Loucy (cell line): Measurements from ENCODE around the gene PKD2.
A peak's percentile ranks its signal among the peaks of the same experiment; 100 is the strongest.
"Not testable (repeated sequence)": the region's sequence is repeated elsewhere in the genome, so short reads cannot be mapped to it uniquely, and the experiment has no call there.

Experiments
- H2AFZ ChIP-seq: fragments of 200-600 bp; sonication (generic); 2 replicates; pipeline ENCODE4 v1.6.0; 2016; ENCODE audit warnings: antibody characterized with exemption, mild to moderate bottlenecking, low read length, moderate library complexity
- H3F3A ChIP-seq: fragments of 200-600 bp; 2 replicates; pipeline ENCODE4 v1.6.0; 2016; ENCODE audit warnings: antibody characterized with exemption, low read depth, mild to moderate bottlenecking
- H3K27me3 ChIP-seq: fragments of 200-600 bp; sonication (generic); 2 replicates; pipeline ENCODE4 v1.6.1; 2014; ENCODE audit warnings: low read length, mild to moderate bottlenecking; ENCODE audit not compliant: insufficient read depth, poor library complexity, severe bottlenecking
- H3K36me3 ChIP-seq: fragments of 200-600 bp; sonication (generic); 2 replicates; pipeline ENCODE4 v1.6.1; 2016; ENCODE audit warnings: low read length; ENCODE audit not compliant: insufficient read depth
- H3K4me1 ChIP-seq: fragments of 200-600 bp; sonication (generic); 2 replicates; pipeline ENCODE4 v1.5.1; 2014; ENCODE audit warnings: low read length, mild to moderate bottlenecking; ENCODE audit not compliant: insufficient read depth, poor library complexity, severe bottlenecking
- H3K4me2 ChIP-seq: fragments of 200-600 bp; sonication (generic); 2 replicates; pipeline ENCODE4 v1.6.0; 2014; ENCODE audit warnings: antibody characterized with exemption, low read length, low read depth, mild to moderate bottlenecking; ENCODE audit not compliant: poor library complexity, severe bottlenecking
- H3K4me3 ChIP-seq: fragments of 200-600 bp; sonication (generic); 2 replicates; pipeline ENCODE4 v1.5.1; 2014; ENCODE audit warnings: low read length, mild to moderate bottlenecking, mixed read lengths; ENCODE audit not compliant: poor library complexity, severe bottlenecking
- H3K79me2 ChIP-seq: fragments of 200-600 bp; sonication (generic); 2 replicates; pipeline ENCODE4 v1.6.1; 2014; ENCODE audit warnings: low read length; ENCODE audit not compliant: insufficient read depth
- H3K9ac ChIP-seq: fragments of 200-600 bp; sonication (generic); 2 replicates; pipeline ENCODE4 v1.6.0; 2014; ENCODE audit warnings: mild to moderate bottlenecking, low read depth, low read length, moderate library complexity; ENCODE audit not compliant: poor library complexity, severe bottlenecking
- H3K9me2 ChIP-seq: fragments of 200-600 bp; sonication (generic); replicated peaks from 2 replicates; pipeline ENCODE4 v1.6.1; 2016; ENCODE audit warnings: low read depth, low read length, mixed read lengths
- H3K9me3 ChIP-seq: fragments of 200-600 bp; sonication (generic); 2 replicates; pipeline ENCODE4 v1.6.1; 2014; ENCODE audit warnings: mild to moderate bottlenecking, antibody characterized with exemption, low read length, low read depth; ENCODE audit not compliant: insufficient read depth
- H4K20me1 ChIP-seq: fragments of 200-600 bp; sonication (generic); 2 replicates; pipeline ENCODE4 v1.6.0; 2014; ENCODE audit warnings: antibody characterized with exemption, low read length, mild to moderate bottlenecking; ENCODE audit not compliant: insufficient read depth, poor library complexity, severe bottlenecking
- EZH2phosphoT487 ChIP-seq: fragments of 200-600 bp; IDR thresholded peaks from 2 replicates; pipeline ENCODE4 v1.6.1; 2018; ENCODE audit warnings: antibody characterized with exemption, mild to moderate bottlenecking, moderate library complexity, borderline replicate concordance
- TF ChIP-seq, protein P1 (sequence below): fragments of 200-600 bp; sonication (generic); conservative IDR thresholded peaks from 2 replicates; pipeline ENCODE4 v1.5.1; 2014; ENCODE audit warnings: mild to moderate bottlenecking, antibody characterized with exemption, low read length

PKD2 gene

DNA sequence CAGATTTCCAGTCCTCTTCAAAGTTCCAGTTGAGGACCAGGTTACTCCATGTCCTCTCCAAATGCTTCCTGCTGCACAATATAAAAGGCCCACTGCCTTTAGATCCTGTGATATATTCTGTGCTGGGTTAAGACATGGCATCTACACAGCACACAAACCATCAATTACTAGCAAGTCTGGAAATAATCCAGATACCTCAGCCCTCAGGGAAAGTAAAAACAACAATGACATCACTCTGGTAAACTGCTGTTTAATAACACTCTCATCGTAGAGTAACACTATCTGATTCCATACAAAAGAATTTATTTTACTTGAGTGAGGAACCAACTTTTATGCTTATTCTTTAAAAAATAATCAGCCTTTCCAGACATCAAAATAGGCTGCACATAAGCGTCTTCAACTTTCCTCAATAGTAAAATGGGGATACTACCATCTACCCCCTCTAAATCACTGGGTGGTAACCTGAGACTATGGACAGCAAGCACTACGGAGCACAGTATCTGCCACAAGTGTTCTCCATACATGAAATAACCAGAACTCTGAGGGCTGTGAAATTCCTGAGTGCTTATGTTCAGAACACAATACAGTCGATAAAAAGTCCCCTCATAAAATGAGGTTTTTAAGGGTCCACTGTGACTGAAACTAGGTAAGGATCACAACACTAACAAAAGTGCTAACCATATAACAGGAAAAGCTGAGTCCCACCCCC, 97.6 kb downstream of the PKD2 start:
- TF ChIP-seq, protein P1, sequence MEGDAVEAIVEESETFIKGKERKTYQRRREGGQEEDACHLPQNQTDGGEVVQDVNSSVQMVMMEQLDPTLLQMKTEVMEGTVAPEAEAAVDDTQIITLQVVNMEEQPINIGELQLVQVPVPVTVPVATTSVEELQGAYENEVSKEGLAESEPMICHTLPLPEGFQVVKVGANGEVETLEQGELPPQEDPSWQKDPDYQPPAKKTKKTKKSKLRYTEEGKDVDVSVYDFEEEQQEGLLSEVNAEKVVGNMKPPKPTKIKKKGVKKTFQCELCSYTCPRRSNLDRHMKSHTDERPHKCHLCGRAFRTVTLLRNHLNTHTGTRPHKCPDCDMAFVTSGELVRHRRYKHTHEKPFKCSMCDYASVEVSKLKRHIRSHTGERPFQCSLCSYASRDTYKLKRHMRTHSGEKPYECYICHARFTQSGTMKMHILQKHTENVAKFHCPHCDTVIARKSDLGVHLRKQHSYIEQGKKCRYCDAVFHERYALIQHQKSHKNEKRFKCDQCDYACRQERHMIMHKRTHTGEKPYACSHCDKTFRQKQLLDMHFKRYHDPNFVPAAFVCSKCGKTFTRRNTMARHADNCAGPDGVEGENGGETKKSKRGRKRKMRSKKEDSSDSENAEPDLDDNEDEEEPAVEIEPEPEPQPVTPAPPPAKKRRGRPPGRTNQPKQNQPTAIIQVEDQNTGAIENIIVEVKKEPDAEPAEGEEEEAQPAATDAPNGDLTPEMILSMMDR, result no peak
- TF ChIP-seq EZH2phosphoT487, result no peak
- H3F3A ChIP-seq, result no peaks in the 10 kb centered on the region
- no peaks in the 10 kb centered on the region for H3K79me2 ChIP-seq
- H3K9ac ChIP-seq, result no peak overlapping the region
- no peaks in the 10 kb centered on the region for H4K20me1 ChIP-seq
- no peak overlapping the region for H3K4me2 ChIP-seq
- no peaks in the 10 kb centered on the region for H3K9me3 ChIP-seq
- H3K27me3 ChIP-seq, result no peaks in the 10 kb centered on the region
- H3K36me3 ChIP-seq, result no peaks in the 10 kb centered on the region
- H3K4me3 ChIP-seq, result no peak overlapping the region
- H3K4me1 ChIP-seq, result no peaks in the 10 kb centered on the region
- no peak overlapping the region for H2AFZ ChIP-seq
- no peaks in the 10 kb centered on the region for H3K9me2 ChIP-seq

DNA sequence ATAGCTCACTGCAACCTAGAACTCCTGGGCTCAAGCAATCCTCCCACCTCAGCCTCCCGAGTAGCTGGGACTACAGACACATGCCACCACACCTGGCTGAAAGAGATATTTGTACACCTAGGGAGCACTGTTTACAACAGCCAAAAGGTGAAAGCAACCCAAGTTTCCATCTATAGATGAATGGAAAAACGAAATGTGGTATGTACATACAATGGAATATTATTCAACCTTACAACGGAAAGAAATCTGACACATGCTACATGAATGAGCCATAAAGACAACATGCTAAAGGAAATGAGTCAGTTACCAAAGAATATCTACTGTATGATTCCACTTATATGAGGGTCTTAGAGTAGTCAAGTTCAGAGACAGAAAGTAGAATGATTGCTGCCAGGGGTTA, 98.8 kb downstream of the PKD2 start:
- H3K27me3 ChIP-seq, result no peaks in the 10 kb centered on the region
- H3K9me2 ChIP-seq, result no peaks in the 10 kb centered on the region
- no peaks in the 10 kb centered on the region for H3K4me1 ChIP-seq
- H3K9me3 ChIP-seq, result no peaks in the 10 kb centered on the region
- no peak overlapping the region for H3K4me2 ChIP-seq
- TF ChIP-seq, protein P1, result no peak
- no peak for TF ChIP-seq EZH2phosphoT487
- no peaks in the 10 kb centered on the region for H4K20me1 ChIP-seq
- no peaks in the 10 kb centered on the region for H3K36me3 ChIP-seq
- H3K9ac ChIP-seq, result no peak overlapping the region
- H3K79me2 ChIP-seq, result no peaks in the 10 kb centered on the region
- H3F3A ChIP-seq, result no peaks in the 10 kb centered on the region
- no peak overlapping the region for H3K4me3 ChIP-seq
- H2AFZ ChIP-seq, result 0 out of 2 replicates have a peak overlapping the region, but pooled peaks have one; percentile 25

DNA sequence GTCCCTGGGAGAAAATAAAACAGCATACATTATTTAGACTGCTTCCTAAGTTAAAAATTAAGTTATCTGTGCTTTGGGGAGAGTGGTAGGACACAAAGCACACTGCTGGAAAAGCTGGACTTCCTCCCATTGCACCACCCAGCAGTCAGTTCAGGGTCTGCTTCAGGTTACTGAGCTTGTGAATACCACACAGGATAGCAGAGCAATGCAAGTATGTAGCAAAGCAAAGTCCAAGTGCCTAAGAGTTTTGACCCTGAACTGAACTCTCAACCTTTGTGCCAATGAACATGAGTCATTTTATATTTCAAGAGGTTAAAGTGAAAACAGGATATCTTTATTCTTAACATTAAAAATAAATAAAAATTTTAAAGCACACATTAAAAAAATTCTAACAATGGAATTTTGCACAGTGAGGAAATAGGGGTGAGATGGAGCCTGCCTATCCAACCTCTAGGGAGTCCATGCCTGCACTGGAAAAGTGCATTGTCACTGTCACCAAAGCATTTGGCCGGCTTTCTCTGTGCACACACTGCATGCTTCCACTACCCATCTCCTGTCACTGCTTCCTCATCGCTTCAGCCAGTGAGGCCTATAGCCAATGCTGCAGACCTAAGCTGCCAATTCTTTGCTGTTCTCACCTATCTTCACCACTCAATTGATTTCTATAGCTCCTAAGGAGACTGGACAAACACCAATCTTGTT, 100.1 kb downstream of the PKD2 start:
- Histone ChIP-seq H3K4me2 (no peak overlapping the region), H2AFZ (no peak overlapping the region), H3K36me3 (no peaks in the 10 kb centered on the region)

DNA sequence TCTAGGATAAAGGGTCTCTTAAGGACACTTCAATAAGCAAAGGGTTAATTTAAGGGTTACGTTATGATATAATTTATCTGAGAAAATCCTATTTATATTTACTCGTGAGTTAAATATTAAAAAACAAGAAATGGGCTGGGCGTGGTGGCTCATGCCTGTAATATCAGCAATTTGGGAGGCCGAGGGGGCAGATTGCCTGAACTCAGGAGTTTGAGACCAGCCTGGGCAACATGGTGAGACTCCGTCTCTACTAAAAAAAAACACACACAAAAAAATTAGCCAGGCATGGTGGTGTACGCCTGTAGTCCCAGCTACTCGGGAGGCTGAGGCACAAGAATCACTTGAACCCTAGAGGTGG, 100.7 kb downstream of the PKD2 start:
- H3K4me2 ChIP-seq, H3K79me2 ChIP-seq, H4K20me1 ChIP-seq, H3K9me3 ChIP-seq, H3K9me2 ChIP-seq, H3K9ac ChIP-seq, H3K4me3 ChIP-seq, H3K4me1 ChIP-seq, H3F3A ChIP-seq, H3K36me3 ChIP-seq, H3K27me3 ChIP-seq, H2AFZ ChIP-seq: not testable (repeated sequence)

More for the DNA sequence above, 100.1 kb downstream of the PKD2 start:
- TF ChIP-seq, protein P1, result no peak
- TF ChIP-seq EZH2phosphoT487, result no peak
- H3K9me2 ChIP-seq, result no peaks in the 10 kb centered on the region
- no peaks in the 10 kb centered on the region for H3K79me2 ChIP-seq
- no peak overlapping the region for H3K4me3 ChIP-seq
- no peaks in the 10 kb centered on the region for H3K9me3 ChIP-seq
- H3K27me3 ChIP-seq, result no peaks in the 10 kb centered on the region
- no peaks in the 10 kb centered on the region for H4K20me1 ChIP-seq
- H3K4me1 ChIP-seq, result no peaks in the 10 kb centered on the region
- H3K9ac ChIP-seq, result no peak overlapping the region
- H3F3A ChIP-seq, result no peaks in the 10 kb centered on the region
